D721Med (cell line): ENCODE data around the gene KLHL6.

Experiments used
- DNase-seq: peaks from one replicate; pipeline ENCODE4 v3.0.0; 2011; ENCODE audit warnings: low spot score; ENCODE audit not compliant: insufficient read length
- FAIRE-seq: peaks from 2 replicates; lab custom pipeline; 2011; peaks lifted over from hg19 to GRCh38; lab: Jason Lieb, UNC
- CTCF ChIP-seq: IDR thresholded peaks from 2 replicates; pipeline ENCODE4 v1.5.1; 2012; ENCODE audit warnings: mild to moderate bottlenecking, control low read depth; ENCODE audit not compliant: insufficient read depth; ENCODE audit errors: missing control alignments

KLHL6 gene

DNA sequence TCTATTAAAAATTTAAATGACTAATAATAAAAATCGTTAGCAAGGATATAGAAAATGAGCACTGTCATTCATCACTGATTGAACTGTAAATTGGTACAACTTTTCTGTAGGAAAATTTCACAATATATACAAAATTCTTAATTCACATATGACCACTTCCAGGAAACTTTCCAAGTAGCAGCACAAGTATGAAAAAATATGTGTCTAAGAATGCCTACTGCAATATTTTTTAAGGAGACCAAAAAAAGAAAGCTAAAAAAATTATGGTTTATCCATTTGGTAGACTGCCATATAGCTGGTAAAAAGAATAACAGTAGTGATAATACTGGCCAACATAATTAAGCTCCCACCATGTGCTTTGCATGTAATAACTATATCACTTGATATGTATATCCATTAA, 59.2 kb downstream of the KLHL6 start:
- FAIRE-seq: no peak
- TF ChIP-seq CTCF: no peak
- no peak for DNase-seq

DNA sequence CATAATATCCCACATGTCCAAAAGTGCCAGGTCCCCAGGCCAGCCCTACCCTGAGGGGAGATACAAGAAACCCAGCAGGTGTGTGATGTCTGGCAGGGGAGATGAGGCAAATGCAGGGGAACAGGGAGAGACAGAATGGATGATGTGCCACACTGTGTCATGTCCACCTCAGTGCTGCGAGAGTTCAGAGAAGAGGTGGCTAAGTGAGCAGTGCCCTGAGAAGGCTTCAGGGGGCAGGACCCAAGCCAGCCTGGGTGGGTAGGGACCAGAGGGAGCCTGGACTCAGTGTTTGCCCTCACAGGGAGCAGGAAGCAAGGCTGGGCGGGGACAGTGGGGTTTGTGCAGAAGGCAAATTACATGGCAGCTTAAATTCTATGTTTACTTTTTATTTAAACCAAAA, 61.2 kb downstream of the KLHL6 start:
- DNase-seq (no peak), FAIRE-seq (no peak)
- TF ChIP-seq CTCF: no peak

- no peak for FAIRE-seq
- no peak for TF ChIP-seq CTCF
- DNase-seq: no peak
Observed at GRCh38 chr3:183493296-183494045, 62.0 kb downstream of the KLHL6 start.

GRCh38 chr3:183492849-183493179, 62.7 kb downstream of the KLHL6 start:
- DNase-seq: no peak
- FAIRE-seq: no peak
- no peak for TF ChIP-seq CTCF

DNA sequence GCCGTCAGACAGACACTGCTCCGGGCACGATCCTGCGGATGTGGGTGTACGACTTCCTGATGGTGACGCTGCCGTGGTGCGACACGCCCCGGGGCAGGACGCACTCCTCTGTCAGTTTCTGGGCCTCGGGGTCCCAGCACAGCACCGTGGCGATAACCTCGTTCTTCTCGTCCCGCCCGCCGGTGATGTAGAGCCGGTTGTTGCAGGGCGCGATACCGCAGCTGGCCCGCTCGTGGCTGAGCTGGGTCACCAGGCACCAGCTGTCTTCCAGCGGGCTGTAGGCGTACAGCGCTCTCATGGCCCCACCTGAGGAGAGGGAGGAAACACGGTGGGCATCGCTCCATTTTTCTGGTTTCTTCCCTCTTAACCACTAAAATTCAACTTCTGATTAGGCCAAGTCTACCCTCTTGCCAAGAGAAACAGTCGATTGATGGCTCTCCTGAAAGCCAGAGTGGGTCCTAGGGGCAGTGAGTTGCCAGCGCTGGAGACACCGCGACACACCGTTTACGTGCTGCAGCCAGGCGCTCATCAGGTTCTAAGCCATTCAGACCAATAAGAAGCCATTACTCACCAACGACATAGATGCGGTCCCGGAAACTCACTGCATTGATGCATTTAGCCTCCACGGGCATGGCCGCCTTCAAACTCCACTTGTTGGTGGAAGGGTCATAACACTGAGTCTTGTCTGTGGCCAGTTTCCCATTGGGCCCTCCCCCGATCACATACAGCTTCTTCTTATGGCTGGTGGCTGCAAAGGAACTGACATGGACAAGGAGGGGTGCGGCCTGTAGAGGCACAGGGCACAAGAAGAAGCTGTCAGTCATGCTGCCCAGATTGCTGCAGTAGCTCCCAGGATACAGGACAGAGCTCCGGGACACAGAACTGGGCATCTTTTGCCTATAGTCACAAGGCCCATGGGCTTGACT, 63.3 kb downstream of the KLHL6 start:
- DNase-seq (no peak), FAIRE-seq (no peak)
- no peak for TF ChIP-seq CTCF

- DNase-seq (no peak), FAIRE-seq (no peak)
- TF ChIP-seq CTCF: no peak
Observed at GRCh38 chr3:183491109-183491922, 64.2 kb downstream of the KLHL6 start.
